Measurements from ENCODE around the gene SCN3A. TPM values are rescaled to one million over a fixed set of nuclear protein-coding genes. Genes with fewer than 3 reads are reported as not detected.

Gene SCN3A
- total and polyA plus RNA-seq, 2 donors (not counting 3 experiments of a cell fraction or from before 2014, with no cell fraction given) = not detected

- intact Hi-C loops (cut with micrococcal nuclease) = no loop called here
- no peak overlapping the region for H3K27ac ChIP-seq (ENCODE audit: insufficient read depth, low read depth, low read length)
- peak overlapping the region; percentile 2 for H2AFZ ChIP-seq (ENCODE audit: low read depth, low read length)
- H3K9ac ChIP-seq (replicated peaks; ENCODE audit: extremely low read depth, insufficient read depth, low read length) = no peak overlapping the region
- TF ChIP-seq, protein P1, sequence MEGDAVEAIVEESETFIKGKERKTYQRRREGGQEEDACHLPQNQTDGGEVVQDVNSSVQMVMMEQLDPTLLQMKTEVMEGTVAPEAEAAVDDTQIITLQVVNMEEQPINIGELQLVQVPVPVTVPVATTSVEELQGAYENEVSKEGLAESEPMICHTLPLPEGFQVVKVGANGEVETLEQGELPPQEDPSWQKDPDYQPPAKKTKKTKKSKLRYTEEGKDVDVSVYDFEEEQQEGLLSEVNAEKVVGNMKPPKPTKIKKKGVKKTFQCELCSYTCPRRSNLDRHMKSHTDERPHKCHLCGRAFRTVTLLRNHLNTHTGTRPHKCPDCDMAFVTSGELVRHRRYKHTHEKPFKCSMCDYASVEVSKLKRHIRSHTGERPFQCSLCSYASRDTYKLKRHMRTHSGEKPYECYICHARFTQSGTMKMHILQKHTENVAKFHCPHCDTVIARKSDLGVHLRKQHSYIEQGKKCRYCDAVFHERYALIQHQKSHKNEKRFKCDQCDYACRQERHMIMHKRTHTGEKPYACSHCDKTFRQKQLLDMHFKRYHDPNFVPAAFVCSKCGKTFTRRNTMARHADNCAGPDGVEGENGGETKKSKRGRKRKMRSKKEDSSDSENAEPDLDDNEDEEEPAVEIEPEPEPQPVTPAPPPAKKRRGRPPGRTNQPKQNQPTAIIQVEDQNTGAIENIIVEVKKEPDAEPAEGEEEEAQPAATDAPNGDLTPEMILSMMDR (IDR thresholded peaks at IDR 0.05; ENCODE audit: extremely low read depth in 1 of 2, insufficient read depth in 1 of 2, low read depth in 1 of 2, low read length in 2 of 2) = no peak
- no peaks in the 10 kb centered on the region for H3K9me3 ChIP-seq (replicated peaks; ENCODE audit: control insufficient read depth, insufficient read depth, low read length)
- no peaks in the 10 kb centered on the region for H3K4me1 ChIP-seq (ENCODE audit: control insufficient read depth, extremely low read depth, insufficient read depth, low read length)
- H3K9me1 ChIP-seq (replicated peaks; ENCODE audit: control insufficient read depth, extremely low read depth, insufficient read depth, low read length) = no peaks in the 10 kb centered on the region
- H3K36me3 ChIP-seq (ENCODE audit: control insufficient read depth in 2 of 2, extremely low read depth in 1 of 2, insufficient read depth in 2 of 2, low read length in 2 of 2) = no peaks in the 10 kb centered on the region
- BruUV-seq (replicated peaks) = no TSS peak
- DNase-seq (ENCODE audit: low read depth, low spot score) = peak; percentile 2
- ChIA-PET CTCF (interaction anchor here (1.5 kb wide), 1 partner anchor 136 kb away, joined by 5 read pairs; the partner anchor contains the start of gene SCN3A), POLR2A (no interaction called here)
- FAIRE-seq = no peak
- H4K20me1 ChIP-seq (replicated peaks; ENCODE audit: control insufficient read depth, extremely low read depth, insufficient read depth, low read length) = no peaks in the 10 kb centered on the region
- no peak overlapping the region for H3K4me2 ChIP-seq (ENCODE audit: insufficient read depth, low read length)
- no peaks in the 10 kb centered on the region for H3K79me2 ChIP-seq (ENCODE audit: control insufficient read depth, insufficient read depth, low read length)
- dilution Hi-C loops (cut with MboI; ENCODE audit: extremely low pct_ligation_motif_present, low sequenced_read_pairs) = no loop called here
- H3K4me3 ChIP-seq (replicated peaks in 1 of 3; ENCODE audit: insufficient read depth in 1 of 3, low read depth in 1 of 3, low read length in 3 of 3) = no peak overlapping the region
- no peaks in the 10 kb centered on the region for H3K27me3 ChIP-seq (ENCODE audit: control insufficient read depth in 2 of 2, insufficient read depth in 2 of 2, low read length in 2 of 2)
Measured at GRCh38 chr2:165067643-165068486, 136.0 kb downstream of the SCN3A start.

DNA sequence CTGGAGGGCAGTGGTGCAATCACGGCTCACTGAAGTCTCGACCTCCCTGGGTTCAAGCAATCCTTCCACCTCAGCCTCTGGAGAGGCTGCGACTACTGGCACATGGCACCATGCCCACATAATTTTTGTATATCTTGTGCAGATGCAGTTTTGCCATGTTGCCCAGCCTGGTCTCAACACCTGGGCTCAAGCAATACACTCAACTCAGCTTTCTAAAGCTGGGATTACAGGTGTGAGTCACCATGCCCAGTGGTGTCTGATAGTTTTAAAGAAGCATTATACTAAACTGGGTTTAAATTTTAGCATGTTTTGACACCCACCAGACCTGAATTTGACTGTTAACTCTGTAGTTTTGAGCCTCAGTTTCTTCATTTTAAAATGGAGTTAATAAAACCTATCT is 139.1 kb downstream of the SCN3A start:
- DNase-seq (ENCODE audit: low read depth, low spot score) (no peak), FAIRE-seq (no peak)
- Histone ChIP-seq H3K9ac (replicated peaks; ENCODE audit: extremely low read depth, insufficient read depth, low read length) (no peak overlapping the region), H3K36me3 (ENCODE audit: control insufficient read depth in 2 of 2, extremely low read depth in 1 of 2, insufficient read depth in 2 of 2, low read length in 2 of 2) (no peaks in the 10 kb centered on the region), H3K9me3 (replicated peaks; ENCODE audit: control insufficient read depth, insufficient read depth, low read length) (no peaks in the 10 kb centered on the region), H3K9me1 (replicated peaks; ENCODE audit: control insufficient read depth, extremely low read depth, insufficient read depth, low read length) (no peaks in the 10 kb centered on the region), H3K4me3 (replicated peaks in 1 of 3; ENCODE audit: insufficient read depth in 1 of 3, low read depth in 1 of 3, low read length in 3 of 3) (no peak overlapping the region), H4K20me1 (replicated peaks; ENCODE audit: control insufficient read depth, extremely low read depth, insufficient read depth, low read length) (no peaks in the 10 kb centered on the region), H3K4me2 (ENCODE audit: insufficient read depth, low read length) (no peak overlapping the region), H3K27me3 (ENCODE audit: control insufficient read depth in 2 of 2, insufficient read depth in 2 of 2, low read length in 2 of 2) (no peaks in the 10 kb centered on the region), H3K4me1 (ENCODE audit: control insufficient read depth, extremely low read depth, insufficient read depth, low read length) (no peaks in the 10 kb centered on the region), H3K27ac (ENCODE audit: insufficient read depth, low read depth, low read length) (no peak overlapping the region), H3K79me2 (ENCODE audit: control insufficient read depth, insufficient read depth, low read length) (no peaks in the 10 kb centered on the region), H2AFZ (ENCODE audit: low read depth, low read length) (no peak overlapping the region)
- dilution Hi-C loops (cut with MboI; ENCODE audit: extremely low pct_ligation_motif_present, low sequenced_read_pairs) = no loop called here
- BruUV-seq (replicated peaks) = no TSS peak
- intact Hi-C loops (cut with micrococcal nuclease) = no loop called here
- ChIA-PET CTCF (interaction anchor here (1.0 kb wide), 1 partner anchor 139 kb away, joined by 4 read pairs; the partner anchor contains the start of gene SCN3A), POLR2A (no interaction called here)
- TF ChIP-seq EZH2 (IDR thresholded peaks at IDR 0.05; ENCODE audit: borderline replicate concordance, low read depth, low read length, severe bottlenecking) (no peak), POLR2AphosphoS5 (IDR thresholded peaks at IDR 0.05; ENCODE audit: insufficient read depth, low read depth, low read length) (no peak), GATA2 (IDR thresholded peaks at IDR 0.05; ENCODE audit: insufficient read depth, insufficient read length, low read depth, low read length) (no peak), MYC (IDR thresholded peaks at IDR 0.05; ENCODE audit: low read depth, low read length) (no peak), FOS (IDR thresholded peaks at IDR 0.05; ENCODE audit: borderline replicate concordance, insufficient read depth, low read length) (no peak), JUN (IDR thresholded peaks at IDR 0.05; ENCODE audit: borderline replicate concordance, insufficient read depth, insufficient read length, low read depth) (no peak), POLR2A (IDR thresholded peaks at IDR 0.05; ENCODE audit: low read depth, low read length) (no peak), MAX (IDR thresholded peaks at IDR 0.05; ENCODE audit: insufficient read depth, insufficient read length) (no peak)
- TF ChIP-seq, protein P1 (IDR thresholded peaks at IDR 0.05; ENCODE audit: extremely low read depth in 1 of 2, insufficient read depth in 1 of 2, low read depth in 1 of 2, low read length in 2 of 2) = no peak
